CD4-positive, alpha-beta T cell treated with Interferon gamma for 1 hour (primary cell): ENCODE results near the gene RAPGEF4.
"Not testable (repeated sequence)": the region's sequence is repeated elsewhere in the genome, so short reads cannot be mapped to it uniquely, and the experiment has no call there.

Experiments
- DNase-seq: peaks from one replicate; pipeline ENCODE4 v3.0.0-alpha.2; 2020

RAPGEF4 gene

GRCh38 chr2:172730411-172730810 is 5.2 kb upstream of the RAPGEF4 start:
- no peak for DNase-seq

GRCh38 chr2:172734711-172735581 is 699 bp upstream of the RAPGEF4 start:
- DNase-seq, result no peak

GRCh38 chr2:172736424-172737174 is 954 bp downstream of the RAPGEF4 start:
- no peak for DNase-seq

GRCh38 chr2:172739661-172740266 is 4.1 kb downstream of the RAPGEF4 start:
- DNase-seq, result no peak

- no peak for DNase-seq
Measured at GRCh38 chr2:172740856-172741255, 5.2 kb downstream of the RAPGEF4 start.

GRCh38 chr2:172742931-172743540 is 7.4 kb downstream of the RAPGEF4 start:
- no peak for DNase-seq

- no peak for DNase-seq
Measured at GRCh38 chr2:172743898-172744297, 8.3 kb downstream of the RAPGEF4 start.

GRCh38 chr2:172745636-172746035 is 10.0 kb downstream of the RAPGEF4 start:
- DNase-seq, result no peak

GRCh38 chr2:172748543-172748942 is 12.9 kb downstream of the RAPGEF4 start:
- not testable (repeated sequence) for DNase-seq

GRCh38 chr2:172749388-172749787 is 13.7 kb downstream of the RAPGEF4 start:
- no peak for DNase-seq

- DNase-seq, result no peak
Measured at GRCh38 chr2:172751564-172751963, 15.9 kb downstream of the RAPGEF4 start.

- DNase-seq, result no peak
Measured at GRCh38 chr2:172753610-172754009, 18.0 kb downstream of the RAPGEF4 start.

GRCh38 chr2:172759441-172759840 is 23.8 kb downstream of the RAPGEF4 start:
- DNase-seq, result no peak

GRCh38 chr2:172761306-172761705 is 25.7 kb downstream of the RAPGEF4 start:
- no peak for DNase-seq

GRCh38 chr2:172762574-172762973 is 26.9 kb downstream of the RAPGEF4 start:
- no peak for DNase-seq

GRCh38 chr2:172763079-172763478 is 27.4 kb downstream of the RAPGEF4 start:
- no peak for DNase-seq

GRCh38 chr2:172765662-172766061 is 30.0 kb downstream of the RAPGEF4 start:
- DNase-seq, result no peak

GRCh38 chr2:172768401-172768800 is 32.8 kb downstream of the RAPGEF4 start:
- no peak for DNase-seq

- no peak for DNase-seq
Measured at GRCh38 chr2:172769879-172770278, 34.2 kb downstream of the RAPGEF4 start.

- no peak for DNase-seq
Measured at GRCh38 chr2:172770887-172771286, 35.2 kb downstream of the RAPGEF4 start.

GRCh38 chr2:172772633-172773032 is 37.0 kb downstream of the RAPGEF4 start:
- no peak for DNase-seq

- DNase-seq, result no peak
Measured at GRCh38 chr2:172774302-172774701, 38.7 kb downstream of the RAPGEF4 start.

- no peak for DNase-seq
Measured at GRCh38 chr2:172775319-172775718, 39.7 kb downstream of the RAPGEF4 start.
